Left ventricle myocardium inferior (tissue), 1 donor: ENCODE data around the gene CAMK2D. TPM values are rescaled to one million over a fixed set of nuclear protein-coding genes. Genes with fewer than 3 reads are reported as not detected.

ENCODE experiments used
- DNase-seq: peaks from one replicate; pipeline ENCODE4 v3.0.0-alpha.2; 2020
- H3K27ac ChIP-seq: fragments of 200-600 bp; replicated peaks from 2 replicates; pipeline ENCODE4 v1.8.0; 2021
- H3K27me3 ChIP-seq: fragments of 200-600 bp; 2 replicates; pipeline ENCODE4 v1.8.0; 2021; ENCODE audit warnings: low read depth
- H3K36me3 ChIP-seq: fragments of 200-600 bp; 2 replicates; pipeline ENCODE4 v1.8.0; 2021
- H3K4me1 ChIP-seq: fragments of 200-600 bp; 2 replicates; pipeline ENCODE4 v1.8.0; 2021
- H3K4me3 ChIP-seq: fragments of 200-600 bp; 2 replicates; pipeline ENCODE4 v1.8.0; 2021; ENCODE audit warnings: mild to moderate bottlenecking, moderate library complexity
- H3K9me3 ChIP-seq: fragments of 200-600 bp; replicated peaks from 2 replicates; pipeline ENCODE4 v1.8.0; 2021
- intact Hi-C: fragments of 100-400 bp; cut with micrococcal nuclease; formaldehyde crosslinking; loops from one replicate; pipeline ENCODE4 v1.11.0; 2022
- total RNA-seq: library from RNA; stranded (reverse); fragmentation: NEBNext Ultra II Directional; extraction: Animal tissue kit (Norgen Biotek cat#: 25700); gene quantifications from one replicate; pipeline ENCODE4 v1.2.1, GENCODE V29; 2021
- TF ChIP-seq, protein P1 (sequence below): fragments of 200-600 bp; IDR thresholded peaks from 2 replicates; pipeline ENCODE4 v1.8.0; 2021; ENCODE audit warnings: antibody characterized with exemption, mild to moderate bottlenecking, borderline replicate concordance
- donor health status: DM: no; HTN: yes; CAD: no; lungs with severe emphysema.

The CAMK2D gene
- total RNA-seq, 1 donor from 2014 or later: 223 TPM

DNA sequence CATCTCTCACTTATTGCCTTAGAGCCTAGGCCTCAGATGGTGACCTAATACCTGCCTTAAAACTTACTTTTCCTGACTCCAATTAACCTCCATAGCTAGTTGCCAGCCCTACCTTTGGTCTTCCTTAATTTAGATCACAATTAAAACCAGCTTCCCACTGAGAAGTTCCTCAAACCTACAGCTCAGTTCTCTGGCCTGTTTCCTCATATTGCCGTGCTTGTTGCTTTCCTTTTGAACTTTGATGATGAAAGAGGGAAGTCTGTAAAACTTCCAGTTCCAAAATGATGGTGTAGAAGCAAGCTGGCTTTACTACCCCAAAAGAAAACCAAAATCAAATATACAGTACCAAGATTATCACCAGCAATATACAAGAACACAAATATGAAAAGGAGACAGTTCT, 28.9 kb upstream of the CAMK2D start:
- intact Hi-C loops: no loop called here
- Histone ChIP-seq H3K9me3 (peaks cover 28% of the 10 kb centered on the region), H3K27ac (no peak overlapping the region), H3K4me3 (no peak overlapping the region), H3K4me1 (no peaks in the 10 kb centered on the region), H3K36me3 (no peaks in the 10 kb centered on the region), H3K27me3 (no peaks in the 10 kb centered on the region)
- DNase-seq: no peak
- TF ChIP-seq, protein P1, sequence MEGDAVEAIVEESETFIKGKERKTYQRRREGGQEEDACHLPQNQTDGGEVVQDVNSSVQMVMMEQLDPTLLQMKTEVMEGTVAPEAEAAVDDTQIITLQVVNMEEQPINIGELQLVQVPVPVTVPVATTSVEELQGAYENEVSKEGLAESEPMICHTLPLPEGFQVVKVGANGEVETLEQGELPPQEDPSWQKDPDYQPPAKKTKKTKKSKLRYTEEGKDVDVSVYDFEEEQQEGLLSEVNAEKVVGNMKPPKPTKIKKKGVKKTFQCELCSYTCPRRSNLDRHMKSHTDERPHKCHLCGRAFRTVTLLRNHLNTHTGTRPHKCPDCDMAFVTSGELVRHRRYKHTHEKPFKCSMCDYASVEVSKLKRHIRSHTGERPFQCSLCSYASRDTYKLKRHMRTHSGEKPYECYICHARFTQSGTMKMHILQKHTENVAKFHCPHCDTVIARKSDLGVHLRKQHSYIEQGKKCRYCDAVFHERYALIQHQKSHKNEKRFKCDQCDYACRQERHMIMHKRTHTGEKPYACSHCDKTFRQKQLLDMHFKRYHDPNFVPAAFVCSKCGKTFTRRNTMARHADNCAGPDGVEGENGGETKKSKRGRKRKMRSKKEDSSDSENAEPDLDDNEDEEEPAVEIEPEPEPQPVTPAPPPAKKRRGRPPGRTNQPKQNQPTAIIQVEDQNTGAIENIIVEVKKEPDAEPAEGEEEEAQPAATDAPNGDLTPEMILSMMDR: no peak

DNA sequence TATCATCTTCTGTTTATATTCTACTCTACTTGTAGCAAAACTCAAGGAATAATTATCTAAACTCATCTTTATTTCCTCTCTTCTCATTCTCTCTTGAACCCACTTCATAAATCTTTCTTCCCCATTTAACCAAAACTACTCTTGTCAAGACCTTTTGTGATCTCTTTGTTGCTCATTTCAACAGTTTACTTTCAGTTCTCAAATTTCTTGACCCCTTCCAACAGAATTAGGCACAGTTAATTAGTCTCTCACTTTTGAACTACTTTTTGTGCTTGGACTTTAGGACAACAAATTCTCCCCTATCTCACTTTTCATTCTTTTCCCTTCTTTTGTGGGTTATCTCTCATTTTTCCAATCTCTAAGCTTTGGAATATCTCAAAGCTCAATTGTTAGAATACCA, 27.4 kb upstream of the CAMK2D start:
- intact Hi-C loops: loop anchor here (10.0 kb wide), 1 partner anchor 106 kb away; no protein-coding TSS in a partner anchor
- no peaks in the 10 kb centered on the region for H3K4me1 ChIP-seq

DNA sequence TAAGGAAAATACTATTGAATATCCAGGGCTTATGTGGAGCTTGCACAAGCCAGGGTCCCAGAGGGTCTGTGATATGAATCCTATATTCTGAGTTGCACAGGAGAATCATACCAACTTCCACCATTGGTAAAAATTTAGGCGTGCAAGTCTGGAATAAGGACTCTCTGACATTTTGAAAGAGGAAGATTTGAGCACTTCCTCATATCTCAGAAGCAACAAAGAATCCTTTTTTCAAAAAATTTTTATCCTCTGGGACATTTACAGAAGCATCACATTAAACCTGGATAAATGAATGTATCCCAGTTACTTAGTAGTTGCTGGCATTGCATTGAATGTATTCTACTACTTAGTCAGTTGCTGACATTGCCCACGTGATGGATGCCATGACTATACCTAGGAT, 24.2 kb upstream of the CAMK2D start:
- Histone ChIP-seq H3K27ac (no peak overlapping the region), H3K4me3 (no peak overlapping the region), H3K27me3 (no peaks in the 10 kb centered on the region), H3K36me3 (no peaks in the 10 kb centered on the region), H3K9me3 (peaks cover 4% of the 10 kb centered on the region), H3K4me1 (no peaks in the 10 kb centered on the region)
- intact Hi-C loops: loop anchor here (10.0 kb wide), 1 partner anchor 109 kb away; no protein-coding TSS in a partner anchor
- DNase-seq: no peak
- TF ChIP-seq, protein P1: no peak

More for the DNA sequence above, 27.4 kb upstream of the CAMK2D start:
- Histone ChIP-seq H3K36me3 (no peaks in the 10 kb centered on the region), H3K9me3 (peaks cover 28% of the 10 kb centered on the region), H3K27ac (no peak overlapping the region), H3K27me3 (no peaks in the 10 kb centered on the region), H3K4me3 (no peak overlapping the region)
- TF ChIP-seq, protein P1: no peak
- no peak for DNase-seq

GRCh38 chr4:113784497-113785250, 23.1 kb upstream of the CAMK2D start:
- H3K36me3 ChIP-seq: no peaks in the 10 kb centered on the region
- H3K9me3 ChIP-seq: no peaks in the 10 kb centered on the region
- DNase-seq: no peak
- H3K27me3 ChIP-seq: no peaks in the 10 kb centered on the region
- intact Hi-C loops: loop anchor here (10.0 kb wide), 1 partner anchor 110 kb away; no protein-coding TSS in a partner anchor
- TF ChIP-seq, protein P1: no peak
- H3K4me3 ChIP-seq: no peak overlapping the region
- peak overlapping the region; percentile 33 for H3K27ac ChIP-seq
- no peaks in the 10 kb centered on the region for H3K4me1 ChIP-seq

GRCh38 chr4:113783701-113784100, 22.2 kb upstream of the CAMK2D start:
- intact Hi-C loops: loop anchor here (10.0 kb wide), 1 partner anchor 111 kb away; no protein-coding TSS in a partner anchor
- Histone ChIP-seq H3K4me3 (no peak overlapping the region), H3K36me3 (no peaks in the 10 kb centered on the region), H3K27ac (no peak overlapping the region), H3K27me3 (no peaks in the 10 kb centered on the region), H3K9me3 (no peaks in the 10 kb centered on the region), H3K4me1 (no peaks in the 10 kb centered on the region)
- TF ChIP-seq, protein P1: no peak
- DNase-seq: no peak
